ENCODE results near the gene ANO4. TPM values are rescaled to one million over a fixed set of nuclear protein-coding genes. Genes with fewer than 3 reads are reported as not detected.

ANO4 gene
- 1 to 10 TPM in 3 of 4 donors, under 1 TPM in 1; 0.56 to 2.4 (median 1.1) TPM for total RNA-seq

DNA sequence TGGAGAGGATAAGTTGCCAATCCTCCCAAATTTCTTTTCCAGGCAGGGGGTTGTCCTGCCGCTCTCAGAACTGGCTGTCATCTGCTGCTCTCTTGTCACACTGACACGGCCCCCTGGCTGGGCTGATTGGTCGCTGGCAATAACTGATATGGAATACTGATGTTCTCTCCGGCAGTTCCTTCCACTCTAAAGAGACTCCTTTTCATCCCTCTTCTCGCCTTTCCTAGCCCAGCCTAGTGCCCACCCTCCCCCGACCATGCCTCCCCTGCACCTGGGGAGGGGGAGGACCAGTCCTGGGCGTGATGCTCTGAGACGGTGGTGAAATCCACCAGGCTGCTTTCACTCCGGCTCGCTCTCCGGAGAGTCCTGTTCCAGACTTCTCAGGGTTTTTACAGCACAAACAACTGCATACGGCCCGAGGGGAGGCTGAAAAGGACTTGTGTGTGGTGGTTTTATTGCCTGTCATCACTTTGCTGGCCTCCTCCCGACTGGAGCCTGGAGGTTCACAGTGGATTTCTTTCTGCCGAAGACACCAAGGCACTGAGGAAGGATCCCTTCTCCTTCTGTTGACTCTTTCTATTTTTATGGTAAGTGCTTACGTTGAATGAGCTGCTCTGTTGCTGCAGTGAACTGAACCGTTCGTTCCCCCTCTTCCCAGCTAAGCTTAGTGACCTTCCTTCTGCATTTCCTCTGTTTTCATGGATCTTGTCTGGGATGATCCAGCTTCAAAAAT lies at the start of gene ANO4:
Gene ANO4, plus strand, starts transcription at position 336 of the 733 bp plus-strand sequence. CDS start 107,010 bp downstream, outside the sequence.
- no peak for DNase-seq (ENCODE audit: low spot score)
- ATAC-seq (ENCODE audit: low FRiP score), result no peak
- TF ChIP-seq, protein P1, sequence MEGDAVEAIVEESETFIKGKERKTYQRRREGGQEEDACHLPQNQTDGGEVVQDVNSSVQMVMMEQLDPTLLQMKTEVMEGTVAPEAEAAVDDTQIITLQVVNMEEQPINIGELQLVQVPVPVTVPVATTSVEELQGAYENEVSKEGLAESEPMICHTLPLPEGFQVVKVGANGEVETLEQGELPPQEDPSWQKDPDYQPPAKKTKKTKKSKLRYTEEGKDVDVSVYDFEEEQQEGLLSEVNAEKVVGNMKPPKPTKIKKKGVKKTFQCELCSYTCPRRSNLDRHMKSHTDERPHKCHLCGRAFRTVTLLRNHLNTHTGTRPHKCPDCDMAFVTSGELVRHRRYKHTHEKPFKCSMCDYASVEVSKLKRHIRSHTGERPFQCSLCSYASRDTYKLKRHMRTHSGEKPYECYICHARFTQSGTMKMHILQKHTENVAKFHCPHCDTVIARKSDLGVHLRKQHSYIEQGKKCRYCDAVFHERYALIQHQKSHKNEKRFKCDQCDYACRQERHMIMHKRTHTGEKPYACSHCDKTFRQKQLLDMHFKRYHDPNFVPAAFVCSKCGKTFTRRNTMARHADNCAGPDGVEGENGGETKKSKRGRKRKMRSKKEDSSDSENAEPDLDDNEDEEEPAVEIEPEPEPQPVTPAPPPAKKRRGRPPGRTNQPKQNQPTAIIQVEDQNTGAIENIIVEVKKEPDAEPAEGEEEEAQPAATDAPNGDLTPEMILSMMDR (IDR thresholded peaks at IDR 0.05), result no peak

DNA sequence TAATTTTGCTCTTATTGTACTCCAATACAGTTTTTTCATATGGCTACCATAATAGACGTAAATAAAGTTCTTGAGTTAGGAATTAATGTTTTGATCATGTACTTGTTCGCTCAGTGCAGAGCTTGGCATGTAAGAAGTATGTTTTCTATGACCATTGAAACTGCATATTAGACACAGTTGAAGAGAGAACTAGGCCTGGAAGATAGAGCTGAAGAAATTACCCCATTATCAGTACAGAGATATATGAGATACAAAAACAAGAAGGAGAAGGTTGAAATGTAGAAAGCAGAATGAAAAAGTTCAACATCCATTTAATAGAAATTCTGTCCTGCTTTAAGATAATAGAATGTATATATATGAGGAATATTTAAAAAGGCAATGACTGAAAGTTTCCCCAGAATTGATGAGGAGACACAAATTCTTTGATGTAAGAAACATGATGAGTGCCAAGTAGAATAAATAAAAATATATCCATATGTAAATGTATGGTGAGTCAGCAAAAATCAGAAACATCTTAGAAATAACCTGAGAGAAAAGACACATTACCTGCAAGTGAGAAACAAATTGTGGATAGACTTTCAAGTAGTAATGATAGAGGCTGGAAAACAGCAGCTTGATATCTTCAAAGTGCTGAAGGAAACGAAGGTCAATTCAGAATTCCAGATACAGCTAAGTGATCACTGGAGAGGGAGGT lies 49.1 kb upstream of the ANO4 start:
- no peak for ATAC-seq (ENCODE audit: low FRiP score)
- TF ChIP-seq, protein P1 (IDR thresholded peaks at IDR 0.05), result no peak
- DNase-seq (ENCODE audit: low spot score), result no peak

- DNase-seq (ENCODE audit: low spot score) (no peak), ATAC-seq (ENCODE audit: low FRiP score) (no peak)
- TF ChIP-seq, protein P1 (IDR thresholded peaks at IDR 0.05), result no peak
Observed at GRCh38 chr12:100752841-100753240, 41.7 kb upstream of the ANO4 start.

- no peak for ATAC-seq (ENCODE audit: low FRiP score)
- TF ChIP-seq, protein P1 (IDR thresholded peaks at IDR 0.05), result no peak
- no peak for DNase-seq (ENCODE audit: low spot score)
Observed at GRCh38 chr12:100753837-100754236, 40.7 kb upstream of the ANO4 start.

DNA sequence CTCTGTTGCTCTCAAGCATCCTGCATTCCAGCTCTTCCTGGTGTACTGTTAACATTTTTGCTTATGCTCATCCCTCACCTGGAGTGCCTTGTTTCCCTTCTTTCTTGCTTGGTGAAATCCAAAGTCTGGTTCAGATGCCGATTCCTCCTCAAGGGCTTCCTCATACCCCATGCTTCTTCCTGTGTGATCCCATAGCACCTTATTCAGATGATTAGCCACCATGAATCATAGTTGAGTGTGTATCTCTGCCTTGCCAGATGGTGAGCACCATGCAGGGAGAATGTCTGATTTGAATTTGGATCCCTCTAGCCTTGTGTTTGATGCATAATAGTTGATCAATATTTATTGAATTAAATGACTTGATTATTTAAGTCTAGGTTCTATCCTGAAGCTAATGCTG lies 39.4 kb upstream of the ANO4 start:
- no peak for DNase-seq (ENCODE audit: low spot score)
- no peak for ATAC-seq (ENCODE audit: low FRiP score)
- TF ChIP-seq, protein P1 (IDR thresholded peaks at IDR 0.05), result no peak

GRCh38 chr12:100758083-100758482 lies 36.5 kb upstream of the ANO4 start:
- TF ChIP-seq, protein P1 (IDR thresholded peaks at IDR 0.05), result no peak
- ATAC-seq (ENCODE audit: low FRiP score), result no peak
- no peak for DNase-seq (ENCODE audit: low spot score)
